Lower lobe of right lung (tissue), 2 donors: ENCODE results near the gene RLF. TPM values are rescaled to one million over a fixed set of nuclear protein-coding genes. Genes with fewer than 3 reads are reported as not detected.

Source experiments
- ATAC-seq, 2 donors: fragments of 200-7000 bp; cut with Tn5 transposase; one replicate each; pipeline ENCODE4 v1.9.1; 2020 to 2022; ENCODE audit warnings: mild to moderate bottlenecking in 2 of 2, moderate library complexity in 2 of 2
- DNase-seq: peaks from one replicate; pipeline ENCODE4 v3.0.0-alpha.2; 2020
- H3K27ac ChIP-seq: fragments of 200-600 bp; one replicate; pipeline ENCODE4 v1.8.0; 2022
- H3K27me3 ChIP-seq: fragments of 200-600 bp; one replicate; pipeline ENCODE4 v1.8.0; 2022; ENCODE audit warnings: low read depth
- H3K36me3 ChIP-seq: fragments of 200-600 bp; one replicate; pipeline ENCODE4 v1.8.0; 2022; ENCODE audit warnings: mild to moderate bottlenecking
- H3K4me1 ChIP-seq: fragments of 200-600 bp; one replicate; pipeline ENCODE4 v1.8.0; 2022
- H3K4me3 ChIP-seq: fragments of 200-600 bp; one replicate; pipeline ENCODE4 v1.8.0; 2022; ENCODE audit warnings: mild to moderate bottlenecking
- H3K9me3 ChIP-seq: fragments of 200-600 bp; one replicate; pipeline ENCODE4 v1.8.0; 2022
- CTCF ChIP-seq: fragments of 200-600 bp; IDR thresholded peaks from one replicate; pipeline ENCODE4 v1.8.0; 2022; ENCODE audit warnings: antibody characterized with exemption, mild to moderate bottlenecking
- intact Hi-C: fragments of 100-400 bp; cut with DNase I; formaldehyde crosslinking; loops from one replicate; pipeline ENCODE4 v1.11.0; 2022
- total RNA-seq: library from RNA; stranded (reverse); fragmentation: NEBNext Ultra II Directional; extraction: Animal tissue kit (Norgen Biotek cat#: 25700); gene quantifications from one replicate; pipeline ENCODE4 v1.2.1, GENCODE V29; 2021
- donor health status: DM: no; HTN: yes; CAD: no; lungs with severe emphysema.

Gene RLF
- total RNA-seq, 1 donor from 2014 or later = 13.4 TPM

DNA sequence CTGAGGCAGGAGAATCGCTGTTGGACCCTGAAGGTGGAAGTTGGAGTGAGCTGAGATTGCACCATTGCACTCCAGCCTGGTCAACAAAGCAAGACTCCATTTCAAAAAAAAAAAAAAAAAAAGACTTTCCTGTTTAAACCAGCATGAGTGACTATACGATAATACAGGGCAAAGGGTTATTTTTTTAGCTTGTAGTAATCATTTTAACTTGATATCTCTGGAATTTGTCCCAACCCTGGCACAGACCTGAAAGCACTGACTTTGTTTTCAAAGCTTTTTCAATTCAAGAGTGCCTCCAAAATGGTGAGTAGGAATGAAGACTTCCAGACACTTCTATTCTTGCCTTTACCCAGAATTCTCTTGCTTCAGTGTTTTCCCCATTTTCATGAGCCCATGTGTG lies 82.2 kb downstream of the RLF start:
- ATAC-seq (no peak), DNase-seq (no peak)
- Histone ChIP-seq H3K36me3 (peaks cover 9% of the 10 kb centered on the region), H3K4me1 (no peaks in the 10 kb centered on the region), H3K27ac (no peak overlapping the region), H3K27me3 (no peaks in the 10 kb centered on the region), H3K9me3 (no peaks in the 10 kb centered on the region), H3K4me3 (no peak overlapping the region)
- no peak for TF ChIP-seq CTCF
- intact Hi-C loops = no loop called here

DNA sequence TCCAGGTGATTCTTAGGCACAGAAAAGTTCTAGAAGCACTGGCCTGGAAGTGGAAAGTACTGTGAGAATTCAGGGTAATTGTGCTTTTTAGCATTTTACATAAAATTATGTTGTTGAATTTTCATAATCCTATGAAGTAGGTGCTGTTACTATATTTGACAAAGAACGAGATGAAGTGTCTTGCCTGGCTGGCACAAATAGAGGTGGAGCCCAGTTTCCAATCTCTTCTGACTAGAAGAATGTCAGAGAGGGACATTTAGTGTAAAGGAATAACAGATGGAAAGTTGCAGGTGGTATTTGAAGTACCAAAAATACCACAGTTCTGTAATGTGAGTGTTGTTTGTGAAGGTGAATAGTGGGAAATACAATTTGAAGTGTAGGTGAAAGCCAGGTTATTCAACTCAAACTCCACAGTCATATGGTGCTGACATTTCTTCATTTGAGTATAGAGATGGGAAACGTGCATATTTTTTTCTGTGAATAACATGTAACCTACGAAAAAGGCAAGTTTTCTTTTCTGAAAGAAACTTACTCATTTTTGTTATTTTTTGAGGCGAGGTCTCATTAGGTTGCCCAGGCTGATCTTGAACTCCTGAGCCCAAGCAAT lies 83.1 kb downstream of the RLF start:
- ATAC-seq (no peak), DNase-seq (no peak)
- Histone ChIP-seq H3K4me3 (no peak overlapping the region), H3K4me1 (no peaks in the 10 kb centered on the region), H3K36me3 (peaks cover under 1% of the 10 kb centered on the region), H3K27ac (no peak overlapping the region), H3K9me3 (no peaks in the 10 kb centered on the region), H3K27me3 (no peaks in the 10 kb centered on the region)
- intact Hi-C loops = no loop called here
- TF ChIP-seq CTCF = no peak

- Histone ChIP-seq H3K36me3 (no peaks in the 10 kb centered on the region), H3K4me3 (no peak overlapping the region), H3K9me3 (no peaks in the 10 kb centered on the region), H3K27ac (no peak overlapping the region), H3K4me1 (no peaks in the 10 kb centered on the region), H3K27me3 (no peaks in the 10 kb centered on the region)
- DNase-seq (no peak), ATAC-seq (no peak)
- intact Hi-C loops = no loop called here
- TF ChIP-seq CTCF = no peak
Observed at GRCh38 chr1:40245686-40246085, 84.5 kb downstream of the RLF start.

DNA sequence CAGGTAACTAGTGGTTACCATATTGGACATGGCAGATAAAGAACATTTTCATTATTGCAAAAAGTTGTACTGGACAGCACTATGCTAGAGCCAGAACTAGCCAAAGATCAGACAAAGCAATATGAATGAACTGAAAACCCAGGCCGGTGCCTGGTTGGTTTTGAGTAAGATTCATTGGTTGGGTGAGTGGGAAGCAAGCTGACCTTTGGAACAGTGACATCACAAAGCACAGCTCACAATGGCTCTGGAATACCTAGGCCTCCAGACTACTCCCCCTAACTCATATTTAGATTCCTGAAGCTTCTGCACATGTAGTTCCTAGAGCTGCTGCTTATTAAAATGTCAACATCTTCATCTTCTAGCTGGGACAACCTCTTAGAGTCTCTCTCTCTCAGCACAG lies 86.5 kb downstream of the RLF start, which contains the start of gene TMCO2:
TMCO2 (plus strand) TSS at position 283 of the 400 bp plus-strand sequence; CDS start at position 340, 57 bp downstream.
- no peak within 1 kb of the TSS for H3K4me3 ChIP-seq
- H3K36me3 ChIP-seq = no peaks in the 10 kb centered on the region
- no peaks in the 10 kb centered on the region for H3K27me3 ChIP-seq
- H3K27ac ChIP-seq = no peak within 1 kb of the TSS
- intact Hi-C loops = no loop called here
- DNase-seq = no peak
- no peak for TF ChIP-seq CTCF
- no peaks in the 10 kb centered on the region for H3K9me3 ChIP-seq
- no peaks in the 10 kb centered on the region for H3K4me1 ChIP-seq
- no peak for ATAC-seq

- no peaks in the 10 kb centered on the region for H3K9me3 ChIP-seq
- intact Hi-C loops = no loop called here
- no peaks in the 10 kb centered on the region for H3K4me1 ChIP-seq
- no peak overlapping the region for H3K27ac ChIP-seq
- DNase-seq (no peak), ATAC-seq (no peak)
- H3K4me3 ChIP-seq = no peak overlapping the region
- TF ChIP-seq CTCF = no peak
- no peaks in the 10 kb centered on the region for H3K27me3 ChIP-seq
- H3K36me3 ChIP-seq = no peaks in the 10 kb centered on the region
Observed at GRCh38 chr1:40248412-40248811, 87.2 kb downstream of the RLF start.

DNA sequence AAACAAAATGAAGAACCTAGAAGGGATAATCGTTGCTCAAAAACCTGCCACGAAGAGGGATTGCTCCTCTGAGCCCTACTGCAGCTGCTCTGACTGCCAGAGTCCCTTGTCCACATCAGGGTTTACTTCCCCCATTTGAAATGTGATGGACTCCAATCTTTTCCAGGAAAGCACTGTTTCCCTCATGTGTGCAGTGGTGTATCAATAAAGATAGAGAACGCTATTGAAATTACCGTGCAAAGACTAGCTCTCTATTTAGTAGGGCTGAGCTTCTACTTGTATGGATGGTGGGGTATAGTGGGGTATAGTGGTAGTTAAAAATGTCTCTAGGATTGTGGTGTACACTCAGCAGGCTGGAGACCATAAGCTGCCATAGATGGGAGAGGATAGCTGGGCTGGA lies 90.3 kb downstream of the RLF start:
- intact Hi-C loops = no loop called here
- no peaks in the 10 kb centered on the region for H3K36me3 ChIP-seq
- H3K4me1 ChIP-seq = peaks cover 9% of the 10 kb centered on the region
- H3K27me3 ChIP-seq = no peaks in the 10 kb centered on the region
- no peak for DNase-seq
- no peak overlapping the region for H3K4me3 ChIP-seq
- no peak for TF ChIP-seq CTCF
- ATAC-seq = no peak
- no peak overlapping the region for H3K27ac ChIP-seq
- no peaks in the 10 kb centered on the region for H3K9me3 ChIP-seq
